ENCODE data around the gene TRPM3. TPM values are rescaled to one million over a fixed set of nuclear protein-coding genes. Genes with fewer than 3 reads are reported as not detected.

The TRPM3 gene
- total RNA-seq, 3 donors from 2014 or later (not counting 1 experiment from before 2014, with no cell fraction given), result not detected

DNA sequence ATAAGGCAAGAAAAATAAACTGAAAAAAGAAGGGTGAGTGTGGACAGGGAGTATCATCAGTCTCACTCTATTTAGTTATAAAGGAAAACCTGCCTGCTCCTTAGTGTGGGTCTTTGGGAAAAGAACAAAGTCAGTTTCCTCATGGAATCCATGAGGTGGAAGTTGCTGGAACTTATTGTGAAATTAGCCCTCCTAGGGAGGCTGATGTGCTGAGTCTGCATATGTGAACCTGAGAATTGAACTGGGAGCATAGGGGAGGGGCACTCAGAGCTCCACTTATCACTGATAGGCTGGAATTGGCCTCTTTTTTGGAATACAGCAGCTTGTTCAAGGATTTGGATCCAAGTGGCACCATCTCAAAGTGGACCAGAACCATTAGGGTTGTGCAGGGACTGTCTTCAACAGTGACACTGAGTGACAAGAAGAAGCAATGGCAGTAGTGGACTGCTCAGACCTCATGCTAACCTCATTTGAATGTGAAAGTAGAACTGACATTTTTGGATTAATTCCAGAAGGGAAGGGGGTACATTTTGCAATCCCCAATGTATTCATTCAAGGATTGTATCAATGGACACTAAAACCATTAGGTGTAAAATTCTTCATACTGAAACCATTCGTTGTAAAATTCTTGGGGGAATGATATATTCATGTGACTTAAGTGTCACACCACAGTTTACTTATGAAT, 603.4 kb downstream of the TRPM3 start:
- H3K4me1 ChIP-seq (ENCODE audit: control insufficient read depth, insufficient read depth, low read length), result no peaks in the 10 kb centered on the region
- peaks cover 3 to 14% of the 10 kb centered on the region in 2 donors for H3K27me3 Mint-ChIP-seq (ENCODE audit: low read depth in 2 of 2)
- no peak overlapping the region for H3K27ac ChIP-seq (ENCODE audit: low read length)
- H3K4me3 ChIP-seq (ENCODE audit: low read length), result no peak overlapping the region
- no CpG with 5 or more reads among the region's 1 CpG for WGBS (ENCODE audit: insufficient coverage)
- H3K27ac Mint-ChIP-seq, result no peak overlapping the region
- H3K36me3 ChIP-seq (ENCODE audit: control insufficient read depth, insufficient read depth, low read length), result no peaks in the 10 kb centered on the region
- H3K9me3 Mint-ChIP-seq, result no peaks in the 10 kb centered on the region
- DNase-seq (no peak), ATAC-seq (no peak)
- intact Hi-C loops (cut with micrococcal nuclease), result no loop called here
- H3K27me3 ChIP-seq (ENCODE audit: control insufficient read depth, insufficient read depth, low read length), result no peaks in the 10 kb centered on the region
- H3K9me3 ChIP-seq (ENCODE audit: control insufficient read depth, insufficient read depth, low read length), result no peaks in the 10 kb centered on the region
- no peak overlapping the region for H3K4me3 Mint-ChIP-seq
- no peaks in the 10 kb centered on the region for H3K4me1 Mint-ChIP-seq
- TF ChIP-seq, protein P1, sequence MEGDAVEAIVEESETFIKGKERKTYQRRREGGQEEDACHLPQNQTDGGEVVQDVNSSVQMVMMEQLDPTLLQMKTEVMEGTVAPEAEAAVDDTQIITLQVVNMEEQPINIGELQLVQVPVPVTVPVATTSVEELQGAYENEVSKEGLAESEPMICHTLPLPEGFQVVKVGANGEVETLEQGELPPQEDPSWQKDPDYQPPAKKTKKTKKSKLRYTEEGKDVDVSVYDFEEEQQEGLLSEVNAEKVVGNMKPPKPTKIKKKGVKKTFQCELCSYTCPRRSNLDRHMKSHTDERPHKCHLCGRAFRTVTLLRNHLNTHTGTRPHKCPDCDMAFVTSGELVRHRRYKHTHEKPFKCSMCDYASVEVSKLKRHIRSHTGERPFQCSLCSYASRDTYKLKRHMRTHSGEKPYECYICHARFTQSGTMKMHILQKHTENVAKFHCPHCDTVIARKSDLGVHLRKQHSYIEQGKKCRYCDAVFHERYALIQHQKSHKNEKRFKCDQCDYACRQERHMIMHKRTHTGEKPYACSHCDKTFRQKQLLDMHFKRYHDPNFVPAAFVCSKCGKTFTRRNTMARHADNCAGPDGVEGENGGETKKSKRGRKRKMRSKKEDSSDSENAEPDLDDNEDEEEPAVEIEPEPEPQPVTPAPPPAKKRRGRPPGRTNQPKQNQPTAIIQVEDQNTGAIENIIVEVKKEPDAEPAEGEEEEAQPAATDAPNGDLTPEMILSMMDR (IDR thresholded peaks at IDR 0.05), result no peak
- H3K36me3 Mint-ChIP-seq, result no peaks in the 10 kb centered on the region

DNA sequence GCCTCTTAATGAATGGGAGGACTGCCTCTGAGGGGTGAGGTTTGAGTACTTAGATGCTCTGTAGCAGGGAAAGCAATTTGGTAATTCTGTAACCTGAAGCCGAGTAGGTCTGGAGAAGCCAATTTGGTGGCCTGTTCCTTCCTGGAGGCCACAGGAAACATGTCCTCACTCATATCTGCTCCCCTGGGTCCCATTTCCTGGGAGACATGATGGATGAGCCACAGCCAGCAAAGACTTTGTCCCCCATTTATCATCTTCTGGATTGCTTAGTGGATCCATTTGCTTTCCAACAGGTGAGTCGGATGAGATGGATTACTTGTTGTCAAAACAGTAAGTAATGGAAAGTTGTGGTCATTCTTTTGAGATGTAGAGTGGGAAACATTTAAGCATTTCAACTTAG, 607.1 kb downstream of the TRPM3 start:
- H3K4me1 ChIP-seq (ENCODE audit: control insufficient read depth, insufficient read depth, low read length), result no peaks in the 10 kb centered on the region
- Mint-ChIP-seq H3K36me3 (no peaks in the 10 kb centered on the region), H3K27ac (no peak overlapping the region), H3K27me3 (ENCODE audit: low read depth in 2 of 2) (peaks cover 0 to 3% of the 10 kb centered on the region in 2 donors), H3K9me3 (no peaks in the 10 kb centered on the region), H3K4me1 (no peaks in the 10 kb centered on the region), H3K4me3 (no peak overlapping the region)
- intact Hi-C loops (cut with micrococcal nuclease), result no loop called here
- H3K27me3 ChIP-seq (ENCODE audit: control insufficient read depth, insufficient read depth, low read length), result no peaks in the 10 kb centered on the region
- no peaks in the 10 kb centered on the region for H3K36me3 ChIP-seq (ENCODE audit: control insufficient read depth, insufficient read depth, low read length)
- no peak for ATAC-seq
- no peak for DNase-seq
- H3K9me3 ChIP-seq (ENCODE audit: control insufficient read depth, insufficient read depth, low read length), result no peaks in the 10 kb centered on the region
- WGBS (ENCODE audit: insufficient coverage), result 80% methylated on average over 1 of the region's 2 CpGs
- H3K27ac ChIP-seq (ENCODE audit: low read length), result no peak overlapping the region
- TF ChIP-seq, protein P1 (IDR thresholded peaks at IDR 0.05), result no peak
- no peak overlapping the region for H3K4me3 ChIP-seq (ENCODE audit: low read length)

DNA sequence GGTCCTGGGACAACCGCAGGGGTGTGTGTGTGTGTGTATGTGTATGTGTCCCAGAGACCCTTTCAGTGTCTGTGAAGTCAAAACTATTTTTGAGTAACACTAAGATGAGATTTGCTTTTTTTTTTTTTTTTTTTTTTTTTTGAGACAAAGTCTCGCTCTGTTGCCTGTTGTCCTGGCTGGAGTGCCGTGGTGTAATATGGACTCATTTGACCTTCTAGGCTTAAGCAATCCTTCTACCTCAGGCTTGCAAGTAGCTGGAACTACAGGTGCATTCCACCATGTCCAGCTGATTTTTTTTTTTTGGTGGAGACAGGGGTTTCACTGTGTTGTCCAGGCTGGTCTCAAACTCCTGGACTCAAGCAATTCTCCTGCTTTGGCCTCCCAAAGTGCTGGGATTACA, 609.6 kb downstream of the TRPM3 start:
- no peaks in the 10 kb centered on the region for H3K4me1 ChIP-seq (ENCODE audit: control insufficient read depth, insufficient read depth, low read length)
- Mint-ChIP-seq H3K4me3 (no peak overlapping the region), H3K27me3 (ENCODE audit: low read depth in 2 of 2) (peaks cover 0 to 3% of the 10 kb centered on the region in 2 donors), H3K36me3 (no peaks in the 10 kb centered on the region), H3K4me1 (no peaks in the 10 kb centered on the region), H3K9me3 (no peaks in the 10 kb centered on the region), H3K27ac (no peak overlapping the region)
- intact Hi-C loops (cut with micrococcal nuclease), result no loop called here
- H3K27me3 ChIP-seq (ENCODE audit: control insufficient read depth, insufficient read depth, low read length), result no peaks in the 10 kb centered on the region
- no peak overlapping the region for H3K27ac ChIP-seq (ENCODE audit: low read length)
- no peaks in the 10 kb centered on the region for H3K36me3 ChIP-seq (ENCODE audit: control insufficient read depth, insufficient read depth, low read length)
- TF ChIP-seq, protein P1 (IDR thresholded peaks at IDR 0.05), result no peak
- DNase-seq (no peak), ATAC-seq (no peak)
- H3K4me3 ChIP-seq (ENCODE audit: low read length), result no peak overlapping the region
- no peaks in the 10 kb centered on the region for H3K9me3 ChIP-seq (ENCODE audit: control insufficient read depth, insufficient read depth, low read length)
- WGBS (ENCODE audit: insufficient coverage), result 87% methylated on average over 3 of the region's 3 CpGs
